HG03064 (cell line): ENCODE results near the gene ENTPD2.
"Not testable (repeated sequence)": the region's sequence is repeated elsewhere in the genome, so short reads cannot be mapped to it uniquely, and the experiment has no call there.

Experiments
- ATAC-seq: cut with Tn5 transposase; IDR thresholded peaks from one replicate; pipeline ENCODE4 v1.9.1; 2021; ENCODE audit warnings: low read depth; ENCODE audit not compliant: unreplicated experiment

The ENTPD2 gene

GRCh38 chr9:137065336-137065967 lies 11.6 kb upstream of the ENTPD2 start:
- no peak for ATAC-seq

DNA sequence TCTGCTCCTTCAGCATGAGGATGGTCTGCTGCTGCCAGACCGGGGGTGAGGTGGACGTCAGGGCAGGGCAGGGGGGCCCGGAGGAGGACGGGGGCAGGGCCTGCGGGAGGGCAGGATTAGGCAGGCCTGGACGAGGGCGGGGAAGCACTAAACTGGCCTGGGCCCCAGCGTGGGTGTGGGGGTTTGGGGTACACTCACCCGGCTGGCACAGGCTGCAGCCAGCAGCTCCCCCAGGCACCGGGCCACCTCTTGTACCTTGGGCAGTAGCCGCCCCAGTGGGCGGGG lies 11.0 kb upstream of the ENTPD2 start:
- ATAC-seq, result no peak

DNA sequence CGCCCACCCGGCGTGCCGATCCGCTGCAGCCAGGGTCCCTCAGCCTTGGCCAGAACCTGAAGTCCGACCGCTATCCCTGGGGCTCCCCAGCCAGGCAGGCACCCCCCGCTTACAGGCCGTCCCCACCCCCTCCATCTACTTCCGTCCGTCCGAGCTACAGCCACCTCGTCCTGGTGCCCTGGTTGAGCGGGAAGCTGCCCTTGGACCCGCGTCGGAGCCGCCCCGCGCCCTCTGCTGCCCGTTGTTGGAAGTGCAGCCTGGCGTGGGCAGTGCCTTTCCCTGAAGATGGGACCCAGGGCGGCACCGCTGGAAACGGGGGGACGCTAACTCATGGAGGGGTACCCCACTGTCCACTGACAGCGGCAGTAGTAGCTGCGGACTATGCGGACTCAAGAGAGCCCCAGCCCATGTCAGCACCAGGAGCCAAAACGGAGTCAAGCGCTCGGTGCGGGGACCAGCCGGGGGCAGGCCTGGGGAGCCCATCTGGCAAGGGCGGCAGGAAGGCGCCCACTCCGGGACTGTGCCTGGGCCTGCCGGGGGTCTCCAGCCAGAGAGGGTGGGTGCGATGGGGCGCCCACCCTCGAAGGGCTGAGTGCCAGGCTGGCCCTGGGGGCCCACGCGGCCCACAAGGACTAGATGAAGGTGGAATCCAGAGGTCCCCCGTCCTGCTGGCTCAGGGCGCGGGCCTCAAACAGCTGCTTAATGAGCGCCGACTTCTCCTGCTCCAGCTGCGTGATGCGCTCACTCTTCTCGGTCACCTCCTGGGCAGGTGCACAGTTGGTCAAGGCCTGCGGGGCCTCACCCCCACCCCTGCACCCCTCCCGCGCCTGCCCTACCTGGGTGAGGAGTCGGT lies 10.4 kb upstream of the ENTPD2 start:
- no peak for ATAC-seq

DNA sequence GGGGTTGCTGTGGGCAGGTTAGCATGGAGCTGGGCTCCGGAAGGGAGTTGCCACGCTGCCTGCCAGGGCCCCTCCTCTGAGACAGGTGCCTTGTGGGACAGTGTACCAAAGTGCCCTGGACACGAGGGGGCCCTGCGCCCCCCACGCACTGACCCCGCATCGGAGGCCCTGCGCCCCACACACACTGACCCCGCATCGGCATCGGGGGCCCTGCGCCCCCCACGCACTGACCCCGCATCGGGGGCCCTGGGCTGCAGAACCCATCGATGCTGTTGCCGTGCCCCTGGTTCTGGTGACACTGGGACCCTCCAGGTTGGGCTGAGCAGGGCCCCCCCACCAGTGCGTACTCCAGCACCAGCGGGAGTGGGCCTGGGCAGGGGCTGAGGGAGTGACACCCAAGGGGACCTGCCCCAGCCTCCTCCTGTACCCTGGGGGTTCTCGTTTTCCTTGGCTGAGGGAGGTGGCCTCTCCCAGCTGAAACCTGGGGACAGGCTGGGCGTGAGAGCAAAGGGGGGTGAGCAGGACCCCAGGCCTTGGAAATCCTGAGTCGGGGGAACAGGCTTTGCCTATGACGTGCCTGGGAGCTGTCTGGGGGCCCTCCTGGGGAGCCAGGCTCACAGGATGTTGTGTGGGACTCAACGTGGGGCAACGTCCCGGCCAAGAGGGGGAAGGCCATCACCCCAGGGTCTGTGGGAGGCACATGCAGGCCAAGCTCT lies 9.6 kb upstream of the ENTPD2 start:
- no peak for ATAC-seq

- not testable (repeated sequence) for ATAC-seq
Measured at GRCh38 chr9:137062798-137063197, 8.9 kb upstream of the ENTPD2 start.

GRCh38 chr9:137062384-137062783 lies 8.5 kb upstream of the ENTPD2 start:
- no peak for ATAC-seq

GRCh38 chr9:137058521-137059234 lies 4.8 kb upstream of the ENTPD2 start:
- ATAC-seq, result no peak

GRCh38 chr9:137057545-137057944 lies 3.7 kb upstream of the ENTPD2 start:
- ATAC-seq, result no peak

DNA sequence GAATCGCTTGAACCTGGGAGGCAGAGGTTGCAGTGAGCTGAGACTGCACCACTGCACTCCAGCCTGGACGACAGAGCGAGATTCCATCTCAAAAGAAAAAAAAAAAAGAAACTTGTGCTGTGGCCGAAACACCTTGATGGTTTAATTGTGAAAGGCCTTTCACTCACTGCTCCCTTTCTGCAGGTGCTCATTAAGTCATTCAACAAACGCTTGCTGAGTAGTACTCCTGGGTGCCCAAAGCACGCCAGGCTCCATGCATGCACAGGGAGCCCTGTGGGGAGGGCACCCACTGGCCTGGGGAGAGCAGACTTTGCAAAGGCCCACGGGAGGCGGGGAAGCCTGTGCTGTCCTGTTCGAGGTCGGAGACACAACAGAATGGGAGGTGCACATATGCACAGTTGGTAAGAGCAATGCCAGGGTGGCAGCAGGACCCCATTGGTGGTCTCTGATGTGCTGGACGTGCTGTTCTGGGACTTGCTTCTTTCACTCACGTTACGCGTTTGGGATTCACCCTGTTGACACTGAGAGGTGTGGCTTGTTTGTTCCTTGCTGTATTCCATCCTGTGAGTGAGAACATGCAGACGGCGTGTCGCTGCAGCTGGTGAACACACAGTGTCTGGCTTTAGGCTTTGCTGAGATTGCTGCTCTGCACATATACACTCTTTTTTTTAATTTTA lies 3.0 kb upstream of the ENTPD2 start:
- no peak for ATAC-seq

- no peak for ATAC-seq
Measured at GRCh38 chr9:137055385-137056364, 1.8 kb upstream of the ENTPD2 start.

- ATAC-seq, result no peak
Measured at GRCh38 chr9:137054932-137055384, 1.1 kb upstream of the ENTPD2 start.

DNA sequence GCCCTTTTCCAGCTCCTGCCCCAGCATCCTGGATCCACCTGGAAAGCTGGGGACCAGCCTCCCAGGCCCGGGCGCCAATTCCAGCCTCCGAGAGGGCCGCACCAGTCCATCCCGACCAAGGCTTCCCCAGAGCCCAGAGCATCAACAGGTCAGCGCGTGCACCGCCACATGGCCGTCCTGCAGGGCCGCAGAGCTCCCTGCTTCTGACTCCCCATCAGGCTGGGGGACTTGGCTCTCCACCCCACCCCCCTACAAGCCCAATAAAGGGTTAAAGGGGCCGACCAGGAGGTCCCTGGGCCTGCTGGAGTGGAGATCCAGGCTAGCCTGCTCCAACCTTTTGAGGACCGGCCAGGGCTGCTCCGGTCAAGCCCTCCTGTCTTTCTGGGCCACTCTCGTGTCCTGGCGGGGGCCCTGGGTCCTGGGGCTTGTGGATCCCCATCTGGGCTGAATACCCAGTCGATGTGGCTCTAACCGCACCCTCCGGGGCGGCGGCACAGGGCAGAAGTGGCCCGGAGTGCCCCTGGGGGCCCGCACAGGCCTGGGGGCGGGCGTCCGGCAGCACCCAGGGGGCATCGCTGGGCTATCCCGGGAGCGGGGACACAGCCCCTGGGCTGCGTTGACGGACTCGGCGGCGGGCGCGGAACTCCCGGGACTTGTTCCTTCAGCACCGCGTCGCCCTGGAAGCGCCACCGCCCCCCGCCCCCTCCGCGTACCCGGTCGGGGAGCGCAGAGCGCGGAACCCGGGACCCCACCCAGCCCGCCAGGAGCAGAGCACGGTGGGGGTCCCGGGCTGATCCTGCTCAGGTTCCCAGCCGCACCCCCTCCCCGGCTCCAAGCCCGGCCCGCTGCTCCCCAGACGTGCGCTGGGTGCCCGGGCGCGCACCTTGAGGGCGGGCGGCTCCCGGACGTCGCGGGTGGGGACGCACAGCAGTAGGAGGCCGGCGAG lies 590 bp downstream of the ENTPD2 start:
- ATAC-seq, result no peak

GRCh38 chr9:137052293-137052692 lies 1.6 kb downstream of the ENTPD2 start:
- no peak for ATAC-seq

DNA sequence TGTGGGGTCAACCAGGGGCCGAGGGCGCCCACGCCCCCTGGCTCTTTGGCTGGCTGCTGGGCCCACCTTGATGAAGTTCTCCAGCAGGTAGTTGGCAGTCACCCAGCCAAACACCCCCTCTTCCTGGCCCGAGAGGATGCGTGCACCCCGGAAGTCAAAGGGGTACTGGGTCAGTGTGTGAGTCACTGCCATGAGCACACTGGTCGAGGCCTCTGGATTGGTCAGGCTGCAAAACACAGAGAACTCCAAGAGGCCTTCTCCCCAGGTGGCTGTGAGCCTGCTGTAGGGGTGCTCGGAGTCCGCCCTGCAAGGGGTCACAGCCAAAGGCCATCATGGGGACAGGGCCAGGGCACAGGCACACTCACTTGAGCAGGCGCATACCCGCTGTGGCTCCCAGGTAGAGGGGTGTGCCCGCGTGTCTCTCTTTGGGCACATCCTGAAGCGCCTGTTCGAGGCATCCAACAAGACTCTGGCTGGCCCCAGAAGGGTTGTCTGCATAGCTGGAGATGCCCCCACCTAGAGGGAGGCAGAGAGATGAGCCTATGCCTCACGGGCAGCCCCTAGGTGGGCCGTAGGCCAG lies 2.6 kb downstream of the ENTPD2 start:
- no peak for ATAC-seq

DNA sequence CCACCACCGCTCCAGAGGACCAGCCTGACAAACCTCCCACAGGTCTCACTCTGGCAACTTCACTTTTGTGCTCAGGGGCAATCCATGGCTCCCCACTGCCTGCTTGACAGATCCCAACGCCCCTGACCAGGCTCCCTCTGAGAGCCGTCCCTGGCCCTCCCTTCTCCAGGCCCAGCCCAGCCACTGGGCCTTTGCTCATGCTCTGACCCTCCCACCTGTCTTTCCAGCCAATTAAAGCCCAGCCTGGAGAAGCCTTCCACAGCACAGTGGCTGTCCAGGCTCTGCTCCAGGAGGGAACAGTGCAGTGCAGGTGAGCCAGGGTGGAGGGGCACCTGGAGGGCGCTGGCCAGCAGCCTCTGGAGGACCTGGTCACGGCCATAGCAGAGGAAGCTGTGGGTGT lies 3.3 kb downstream of the ENTPD2 start:
- ATAC-seq, result no peak

DNA sequence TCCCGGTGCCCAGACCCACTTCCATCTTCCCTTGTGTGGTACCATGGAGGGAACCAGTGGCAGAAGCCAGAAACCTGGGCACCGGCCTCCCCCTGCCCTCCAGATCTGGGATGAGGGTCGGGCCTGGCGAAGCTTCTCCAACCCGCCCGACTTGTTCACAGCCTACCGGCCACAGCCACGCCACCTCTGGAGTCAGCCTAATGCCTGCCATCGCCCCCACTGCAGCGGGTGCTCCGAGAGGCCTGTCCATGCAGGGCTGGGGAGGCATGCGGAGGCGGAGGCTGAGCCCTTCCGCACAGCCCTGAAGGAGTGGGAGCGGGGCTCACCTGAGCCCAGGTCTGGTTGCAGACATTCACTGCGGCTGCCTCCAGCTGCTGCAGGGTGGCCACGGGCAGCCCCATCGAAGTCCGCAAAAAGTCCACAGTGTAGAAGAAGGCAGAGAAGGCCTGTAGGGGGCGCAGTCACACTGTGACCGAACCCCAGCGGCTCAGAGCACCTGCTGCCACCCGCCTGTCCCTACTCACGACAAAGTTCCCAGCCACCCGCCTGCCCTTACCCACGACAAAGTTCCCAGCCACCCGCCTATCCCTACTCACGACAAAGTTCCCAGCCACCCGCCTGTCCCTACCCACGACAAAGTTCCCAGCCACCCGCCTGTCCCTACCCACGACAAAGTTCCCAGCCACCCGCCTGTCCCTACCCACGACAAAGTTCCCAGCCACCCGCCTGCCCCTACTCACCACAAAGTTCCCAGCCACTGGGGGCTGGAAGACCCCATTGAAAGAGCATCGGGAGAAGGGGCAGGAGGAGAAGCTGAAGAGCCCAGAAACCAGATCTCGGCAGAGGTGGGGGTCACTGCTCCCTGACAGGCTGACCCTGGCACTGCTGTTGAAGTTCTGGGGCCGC lies 4.1 kb downstream of the ENTPD2 start:
- ATAC-seq, result no peak
